ENCODE results near the gene RXRB. TPM values are rescaled to one million over a fixed set of nuclear protein-coding genes. Genes with fewer than 3 reads are reported as not detected.
A peak's percentile ranks its signal among the peaks of the same experiment; 100 is the strongest.

Gene RXRB
- total and polyA plus RNA-seq, 2 of the 13 experiments (the other 11 are each of a cell fraction or from before 2014, with no cell fraction given): 26.7 to 55.7 TPM

- TF ChIP-seq ZNF296 (CRISPR knock-in tag; conservative IDR thresholded peaks at IDR 0.05) (no peak), TCF7L2 (IDR thresholded peaks at IDR 0.05; ENCODE audit: low read depth, low read length) (no peak), FOXA1 (IDR thresholded peaks at IDR 0.05) (no peak), FOXA1 (CRISPR knock-in tag; IDR thresholded peaks at IDR 0.05) (0 out of 2 replicates have a peak, but pooled peaks have one; percentile 33), ARID5B (CRISPR knock-in tag; IDR thresholded peaks at IDR 0.05) (peak; percentile 49; the same call in 1 of the 2 replicates), ATF3 (CRISPR knock-in tag; IDR thresholded peaks at IDR 0.05) (no peak), ATAD3A (CRISPR knock-in tag; IDR thresholded peaks at IDR 0.05) (no peak), NR3C1 (CRISPR knock-in tag; IDR thresholded peaks at IDR 0.05) (no peak), KMT2A (CRISPR knock-in tag; IDR thresholded peaks at IDR 0.05) (no peak), KDM2A (CRISPR knock-in tag; IDR thresholded peaks at IDR 0.05; ENCODE audit: borderline replicate concordance, low read depth) (peak; percentile 26; the same call in 1 of the 2 replicates), RFXANK (CRISPR knock-in tag; IDR thresholded peaks at IDR 0.05) (no peak), SAFB2 (CRISPR knock-in tag; IDR thresholded peaks at IDR 0.05; ENCODE audit: borderline replicate concordance, low read depth) (no peak), POLR2AphosphoS5 (IDR thresholded peaks at IDR 0.05; ENCODE audit: low read depth, low read length) (no peak), ZMAT5 (CRISPR knock-in tag; IDR thresholded peaks at IDR 0.05; ENCODE audit: borderline replicate concordance, low read depth) (no peak), U2AF1 (optimal IDR thresholded peaks at IDR 0.05; ENCODE audit: low read depth, low read length) (no peak), U2AF2 (IDR thresholded peaks at IDR 0.05; ENCODE audit: low read depth, low read length) (no peak), ZNF350 (CRISPR knock-in tag; IDR thresholded peaks at IDR 0.05; ENCODE audit: borderline replicate concordance, low read depth) (no peak), MYNN (CRISPR knock-in tag; IDR thresholded peaks at IDR 0.05; ENCODE audit: low read depth) (no peak), ZNF331 (CRISPR knock-in tag; IDR thresholded peaks at IDR 0.05) (0 out of 2 replicates have a peak, but pooled peaks have one; percentile 27), SRSF9 (IDR thresholded peaks at IDR 0.05; ENCODE audit: borderline replicate concordance, insufficient read depth, low read depth, low read length, poor library complexity, severe bottlenecking) (no peak), CEBPG (CRISPR knock-in tag; IDR thresholded peaks at IDR 0.05) (no peak), HOXA3 (CRISPR knock-in tag; IDR thresholded peaks at IDR 0.05) (no peak), ZNF510 (CRISPR knock-in tag; IDR thresholded peaks at IDR 0.05; ENCODE audit: low read depth) (no peak), ZNF737 (CRISPR knock-in tag; IDR thresholded peaks at IDR 0.05; ENCODE audit: borderline replicate concordance) (no peak), ZNF776 (CRISPR knock-in tag; IDR thresholded peaks at IDR 0.05) (no peak), RBM39 (IDR thresholded peaks at IDR 0.05; ENCODE audit: low read depth, low read length, poor library complexity, severe bottlenecking) (peak; percentile 48), KAT8 (CRISPR knock-in tag; IDR thresholded peaks at IDR 0.05) (peak; percentile 44; the same call in 1 of the 2 replicates), RORA (CRISPR knock-in tag; IDR thresholded peaks at IDR 0.05) (no peak)
Measured at GRCh38 chr6:33190504-33191107, 9.9 kb downstream of the RXRB start (continued).
